Measurements from ENCODE around the gene SLC34A3.

DNA sequence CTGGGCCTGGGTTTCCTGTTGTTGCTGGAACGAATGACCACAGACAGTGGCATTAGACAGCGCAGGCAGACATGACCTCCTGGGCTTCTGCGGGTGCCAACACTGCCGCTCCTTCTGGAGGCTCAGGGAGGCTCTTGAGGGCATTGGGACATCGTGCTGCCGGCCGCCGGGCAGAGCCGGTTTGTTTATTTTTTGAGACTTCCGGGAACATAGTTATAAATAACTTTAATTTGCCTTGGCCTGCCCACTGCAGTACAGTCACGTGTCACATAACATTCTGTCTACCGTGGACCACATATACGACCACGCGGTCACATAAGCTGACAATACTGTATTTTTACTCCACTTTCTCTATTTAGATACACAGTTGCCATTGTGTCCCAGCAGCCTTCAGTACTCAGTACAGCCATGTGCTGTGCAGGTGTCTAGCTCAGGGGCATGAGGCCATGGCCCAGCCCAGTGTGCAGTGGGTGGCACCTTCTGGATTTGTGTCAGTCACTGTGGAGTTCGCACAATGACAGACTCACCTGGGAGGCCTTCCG is 38.6 kb downstream of the SLC34A3 start:
- no peak for TF ChIP-seq POLR2A (IDR thresholded peaks at IDR 0.05; ENCODE audit: low read length)
- TF ChIP-seq, protein P1, sequence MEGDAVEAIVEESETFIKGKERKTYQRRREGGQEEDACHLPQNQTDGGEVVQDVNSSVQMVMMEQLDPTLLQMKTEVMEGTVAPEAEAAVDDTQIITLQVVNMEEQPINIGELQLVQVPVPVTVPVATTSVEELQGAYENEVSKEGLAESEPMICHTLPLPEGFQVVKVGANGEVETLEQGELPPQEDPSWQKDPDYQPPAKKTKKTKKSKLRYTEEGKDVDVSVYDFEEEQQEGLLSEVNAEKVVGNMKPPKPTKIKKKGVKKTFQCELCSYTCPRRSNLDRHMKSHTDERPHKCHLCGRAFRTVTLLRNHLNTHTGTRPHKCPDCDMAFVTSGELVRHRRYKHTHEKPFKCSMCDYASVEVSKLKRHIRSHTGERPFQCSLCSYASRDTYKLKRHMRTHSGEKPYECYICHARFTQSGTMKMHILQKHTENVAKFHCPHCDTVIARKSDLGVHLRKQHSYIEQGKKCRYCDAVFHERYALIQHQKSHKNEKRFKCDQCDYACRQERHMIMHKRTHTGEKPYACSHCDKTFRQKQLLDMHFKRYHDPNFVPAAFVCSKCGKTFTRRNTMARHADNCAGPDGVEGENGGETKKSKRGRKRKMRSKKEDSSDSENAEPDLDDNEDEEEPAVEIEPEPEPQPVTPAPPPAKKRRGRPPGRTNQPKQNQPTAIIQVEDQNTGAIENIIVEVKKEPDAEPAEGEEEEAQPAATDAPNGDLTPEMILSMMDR (IDR thresholded peaks at IDR 0.05) = no peak
- no peak for TF ChIP-seq CHD4 (IDR thresholded peaks at IDR 0.05; ENCODE audit: borderline replicate concordance)
- TF ChIP-seq, protein P2, sequence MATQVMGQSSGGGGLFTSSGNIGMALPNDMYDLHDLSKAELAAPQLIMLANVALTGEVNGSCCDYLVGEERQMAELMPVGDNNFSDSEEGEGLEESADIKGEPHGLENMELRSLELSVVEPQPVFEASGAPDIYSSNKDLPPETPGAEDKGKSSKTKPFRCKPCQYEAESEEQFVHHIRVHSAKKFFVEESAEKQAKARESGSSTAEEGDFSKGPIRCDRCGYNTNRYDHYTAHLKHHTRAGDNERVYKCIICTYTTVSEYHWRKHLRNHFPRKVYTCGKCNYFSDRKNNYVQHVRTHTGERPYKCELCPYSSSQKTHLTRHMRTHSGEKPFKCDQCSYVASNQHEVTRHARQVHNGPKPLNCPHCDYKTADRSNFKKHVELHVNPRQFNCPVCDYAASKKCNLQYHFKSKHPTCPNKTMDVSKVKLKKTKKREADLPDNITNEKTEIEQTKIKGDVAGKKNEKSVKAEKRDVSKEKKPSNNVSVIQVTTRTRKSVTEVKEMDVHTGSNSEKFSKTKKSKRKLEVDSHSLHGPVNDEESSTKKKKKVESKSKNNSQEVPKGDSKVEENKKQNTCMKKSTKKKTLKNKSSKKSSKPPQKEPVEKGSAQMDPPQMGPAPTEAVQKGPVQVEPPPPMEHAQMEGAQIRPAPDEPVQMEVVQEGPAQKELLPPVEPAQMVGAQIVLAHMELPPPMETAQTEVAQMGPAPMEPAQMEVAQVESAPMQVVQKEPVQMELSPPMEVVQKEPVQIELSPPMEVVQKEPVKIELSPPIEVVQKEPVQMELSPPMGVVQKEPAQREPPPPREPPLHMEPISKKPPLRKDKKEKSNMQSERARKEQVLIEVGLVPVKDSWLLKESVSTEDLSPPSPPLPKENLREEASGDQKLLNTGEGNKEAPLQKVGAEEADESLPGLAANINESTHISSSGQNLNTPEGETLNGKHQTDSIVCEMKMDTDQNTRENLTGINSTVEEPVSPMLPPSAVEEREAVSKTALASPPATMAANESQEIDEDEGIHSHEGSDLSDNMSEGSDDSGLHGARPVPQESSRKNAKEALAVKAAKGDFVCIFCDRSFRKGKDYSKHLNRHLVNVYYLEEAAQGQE (IDR thresholded peaks at IDR 0.05) = no peak
- no peak for TF ChIP-seq CHD2 (IDR thresholded peaks at IDR 0.05; ENCODE audit: low read length, partially characterized antibody)
- no peak for TF ChIP-seq NFE2L2 (conservative IDR thresholded peaks at IDR 0.05; ENCODE audit: low read length)
- no peak for TF ChIP-seq TFCP2L1 (CRISPR knock-in tag; IDR thresholded peaks at IDR 0.05)
- TF ChIP-seq, protein P3, sequence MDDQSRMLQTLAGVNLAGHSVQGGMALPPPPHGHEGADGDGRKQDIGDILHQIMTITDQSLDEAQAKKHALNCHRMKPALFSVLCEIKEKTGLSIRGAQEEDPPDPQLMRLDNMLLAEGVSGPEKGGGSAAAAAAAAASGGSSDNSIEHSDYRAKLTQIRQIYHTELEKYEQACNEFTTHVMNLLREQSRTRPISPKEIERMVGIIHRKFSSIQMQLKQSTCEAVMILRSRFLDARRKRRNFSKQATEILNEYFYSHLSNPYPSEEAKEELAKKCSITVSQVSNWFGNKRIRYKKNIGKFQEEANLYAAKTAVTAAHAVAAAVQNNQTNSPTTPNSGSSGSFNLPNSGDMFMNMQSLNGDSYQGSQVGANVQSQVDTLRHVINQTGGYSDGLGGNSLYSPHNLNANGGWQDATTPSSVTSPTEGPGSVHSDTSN (IDR thresholded peaks at IDR 0.05) = no peak
- TF ChIP-seq SREBF2 (IDR thresholded peaks at IDR 0.05) = no peak
- no peak for TF ChIP-seq EHMT2 (IDR thresholded peaks at IDR 0.05; ENCODE audit: low read depth)
